A673 (cell line): Measurements from ENCODE around the gene EXOC4. TPM values are rescaled to one million over a fixed set of nuclear protein-coding genes. Genes with fewer than 3 reads are reported as not detected.

Experiments
- BruUV-seq: library from RNA; stranded (reverse); fragments of 400-500 nt; replicated peaks from 2 replicates; lab custom pipeline; 2021; lab: Mats Ljungman, UMichigan
- CTCF ChIA-PET: fragments of 300-600 bp; sonication (Branson Sonifier 250); formaldehyde crosslinking; loops from one replicate; lab custom pipeline; 2022; ENCODE audit warnings: antibody characterized with exemption; lab: Charles Lee
- POLR2A ChIA-PET: fragments of 300-600 bp; sonication (Branson Sonifier 250); formaldehyde crosslinking; loops from one replicate; lab custom pipeline; 2022; ENCODE audit warnings: antibody characterized with exemption; ENCODE audit not compliant: low non-redundant PET; lab: Charles Lee
- DNase-seq: peaks from one replicate; pipeline ENCODE4 v3.0.0-alpha.2; 2015; ENCODE audit warnings: low spot score
- H3K27ac ChIP-seq: fragments of 200-600 bp; sonication (generic); 2 replicates; pipeline ENCODE4 v1.5.1; 2016; ENCODE audit warnings: mixed run types, low read depth, mild to moderate bottlenecking, mixed read lengths, antibody characterized with exemption, low read length; ENCODE audit not compliant: poor library complexity, severe bottlenecking
- H3K27me3 ChIP-seq: fragments of 200-600 bp; sonication (generic); replicated peaks from 2 replicates; pipeline ENCODE4 v1.6.1; 2017; ENCODE audit warnings: mixed run types, low read depth, mild to moderate bottlenecking, mixed read lengths, antibody characterized with exemption, low read length; ENCODE audit not compliant: insufficient read depth, poor library complexity
- H3K36me3 ChIP-seq: fragments of 200-600 bp; sonication (generic); 2 replicates; pipeline ENCODE4 v1.6.1; 2016; ENCODE audit warnings: mixed run types, mild to moderate bottlenecking, mixed read lengths, antibody characterized with exemption, low read length; ENCODE audit not compliant: insufficient read depth, poor library complexity, severe bottlenecking
- H3K4me1 ChIP-seq: fragments of 200-600 bp; sonication (generic); 2 replicates; pipeline ENCODE4 v1.6.1; 2017; ENCODE audit warnings: mixed run types, mild to moderate bottlenecking, mixed read lengths, antibody characterized with exemption, low read length; ENCODE audit not compliant: insufficient read depth, poor library complexity, severe bottlenecking
- H3K4me3 ChIP-seq: fragments of 200-600 bp; sonication (generic); 2 replicates; pipeline ENCODE4 v1.5.1; 2016; ENCODE audit warnings: low read depth, mixed run types, mild to moderate bottlenecking, mixed read lengths, low read length; ENCODE audit not compliant: poor library complexity, severe bottlenecking
- H3K9me3 ChIP-seq: fragments of 200-600 bp; sonication (generic); 2 replicates; pipeline ENCODE4 v1.6.1; 2016; ENCODE audit warnings: mixed run types, low read depth, mild to moderate bottlenecking, mixed read lengths, antibody characterized with exemption, low read length; ENCODE audit not compliant: poor library complexity, severe bottlenecking
- CTCF ChIP-seq: fragments of 300-800, 200-600 bp; sonication (generic); conservative IDR thresholded peaks from 2 replicates; pipeline ENCODE4 v1.5.1; 2017; ENCODE audit warnings: low read depth, mild to moderate bottlenecking, antibody characterized with exemption, low read length, moderate library complexity, mixed read lengths
- EZH2 ChIP-seq: fragments of 200-600 bp; sonication (generic); IDR thresholded peaks from 2 replicates; pipeline ENCODE4 v1.6.1; 2017; ENCODE audit warnings: borderline replicate concordance, low read depth, mild to moderate bottlenecking, mixed read lengths, antibody characterized with exemption, low read length; ENCODE audit not compliant: poor library complexity, severe bottlenecking
- intact Hi-C: fragments of 100-400 bp; cut with micrococcal nuclease; formaldehyde crosslinking; loops from one replicate; pipeline ENCODE4 v1.10.0; 2022; ENCODE audit not compliant: unreplicated experiment
- total RNA-seq: library from RNA; stranded (reverse); gene quantifications from 2 replicates; pipeline ENCODE4 v1.2.3, GENCODE V29; 2021

Gene EXOC4
- total RNA-seq, 1 experiment from 2014 or later: 66.1 TPM

- DNase-seq: no peak
- no TSS peak for BruUV-seq
- ChIA-PET CTCF (no interaction called here), POLR2A (no interaction called here)
- no peaks in the 10 kb centered on the region for H3K36me3 ChIP-seq
- no peaks in the 10 kb centered on the region for H3K4me1 ChIP-seq
- no peaks in the 10 kb centered on the region for H3K27me3 ChIP-seq
- no peak overlapping the region for H3K4me3 ChIP-seq
- TF ChIP-seq CTCF (no peak), EZH2 (no peak)
- peaks cover 37% of the 10 kb centered on the region for H3K9me3 ChIP-seq
- intact Hi-C loops: no loop called here
- H3K27ac ChIP-seq: no peak overlapping the region
These were observed 834.3 kb downstream of the EXOC4 start for GRCh38 chr7:134086998-134087735.

- Histone ChIP-seq H3K4me3 (no peak overlapping the region), H3K4me1 (no peaks in the 10 kb centered on the region), H3K36me3 (no peaks in the 10 kb centered on the region), H3K27me3 (no peaks in the 10 kb centered on the region), H3K9me3 (peaks cover 44% of the 10 kb centered on the region), H3K27ac (no peak overlapping the region)
- DNase-seq: no peak
- ChIA-PET CTCF (no interaction called here), POLR2A (no interaction called here)
- TF ChIP-seq EZH2: no peak
- no peak for TF ChIP-seq CTCF
- BruUV-seq: no TSS peak
- intact Hi-C loops: no loop called here
These were observed 835.3 kb downstream of the EXOC4 start for GRCh38 chr7:134088199-134088598.

- H3K9me3 ChIP-seq: peaks cover 46% of the 10 kb centered on the region
- POLR2A ChIA-PET: no interaction called here
These were observed 836.6 kb downstream of the EXOC4 start for GRCh38 chr7:134089446-134089845.

More at GRCh38 chr7:134089446-134089845, 836.6 kb downstream of the EXOC4 start:
- Histone ChIP-seq H3K27ac (no peak overlapping the region), H3K27me3 (no peaks in the 10 kb centered on the region), H3K36me3 (no peaks in the 10 kb centered on the region), H3K4me1 (no peaks in the 10 kb centered on the region), H3K4me3 (no peak overlapping the region)
- intact Hi-C loops: no loop called here
- CTCF ChIA-PET: no interaction called here
- DNase-seq: no peak
- BruUV-seq: no TSS peak
- no peak for TF ChIP-seq CTCF
- TF ChIP-seq EZH2: no peak
